IPS-NIHi11 (cell line): ENCODE data around the gene LEP.
A peak's percentile ranks its signal among the peaks of the same experiment; 100 is the strongest.

Experiments
- DNase-seq: peaks from one replicate; pipeline ENCODE4 v3.0.0; 2012; ENCODE audit warnings: mixed read lengths, low spot score

LEP gene

DNA sequence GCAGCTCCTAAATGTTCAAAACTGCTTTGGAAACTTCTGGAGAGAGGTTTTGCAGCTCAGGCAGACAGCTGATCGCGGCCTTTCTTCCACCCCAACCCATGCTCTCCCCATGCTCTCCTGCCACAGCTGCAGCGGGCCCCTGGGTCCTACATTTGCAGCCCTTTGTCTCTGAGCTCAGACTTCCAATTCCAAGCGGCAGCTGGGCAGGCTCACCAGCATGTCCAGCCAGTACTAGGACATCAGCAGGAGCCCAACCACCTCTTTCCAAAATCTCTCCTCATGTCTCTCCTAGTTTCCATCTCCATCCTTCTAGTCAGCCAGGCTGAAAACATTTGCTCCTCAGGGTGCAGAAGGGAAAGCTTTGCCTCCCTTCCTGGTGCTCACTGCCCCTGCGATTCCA, 6.0 kb downstream of the LEP start:
- no peak for DNase-seq

GRCh38 chr7:128247640-128248194, 6.6 kb downstream of the LEP start:
- no peak for DNase-seq

DNA sequence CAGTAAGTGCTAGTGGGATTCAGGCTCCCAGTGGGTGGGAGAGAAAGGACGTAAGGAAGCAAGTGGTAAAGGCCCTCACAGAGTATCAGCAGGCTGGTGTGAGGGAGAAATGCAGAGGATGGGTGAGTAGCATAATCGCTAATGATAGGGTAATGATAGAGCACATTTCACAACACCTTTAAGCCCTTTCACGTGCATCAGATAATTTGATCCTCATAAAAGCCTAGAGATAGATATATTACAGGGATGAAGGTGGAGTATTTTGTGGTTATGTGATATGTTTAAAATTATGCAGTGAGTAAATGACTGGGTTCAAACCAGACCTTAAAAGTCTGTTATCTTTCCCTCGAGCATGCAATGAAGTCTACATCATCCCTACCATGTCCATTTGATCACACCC, 10.3 kb downstream of the LEP start:
- no peak for DNase-seq

GRCh38 chr7:128253701-128254100, 12.6 kb downstream of the LEP start:
- DNase-seq, result no peak

DNA sequence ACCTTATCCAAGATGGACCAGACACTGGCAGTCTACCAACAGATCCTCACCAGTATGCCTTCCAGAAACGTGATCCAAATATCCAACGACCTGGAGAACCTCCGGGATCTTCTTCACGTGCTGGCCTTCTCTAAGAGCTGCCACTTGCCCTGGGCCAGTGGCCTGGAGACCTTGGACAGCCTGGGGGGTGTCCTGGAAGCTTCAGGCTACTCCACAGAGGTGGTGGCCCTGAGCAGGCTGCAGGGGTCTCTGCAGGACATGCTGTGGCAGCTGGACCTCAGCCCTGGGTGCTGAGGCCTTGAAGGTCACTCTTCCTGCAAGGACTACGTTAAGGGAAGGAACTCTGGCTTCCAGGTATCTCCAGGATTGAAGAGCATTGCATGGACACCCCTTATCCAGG, 13.4 kb downstream of the LEP start:
- no peak for DNase-seq

GRCh38 chr7:128255271-128255670, 14.2 kb downstream of the LEP start:
- no peak for DNase-seq

DNA sequence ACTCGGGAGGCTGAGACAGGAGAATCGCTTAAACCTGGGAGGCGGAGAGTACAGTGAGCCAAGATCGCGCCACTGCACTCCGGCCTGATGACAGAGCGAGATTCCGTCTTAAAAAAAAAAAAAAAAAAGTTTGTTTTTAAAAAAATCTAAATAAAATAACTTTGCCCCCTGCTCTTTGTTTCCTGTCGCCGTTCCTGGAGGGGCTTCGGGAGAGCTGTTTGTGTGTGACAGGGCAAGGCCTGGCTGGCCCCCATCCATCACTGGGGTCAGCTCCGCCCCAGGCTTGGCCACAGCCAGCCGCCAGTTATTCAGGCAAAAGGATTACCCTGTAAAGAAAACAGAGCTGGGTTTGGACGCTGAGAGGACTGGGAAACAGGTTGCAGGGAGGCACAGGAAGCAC, 16.4 kb downstream of the LEP start:
- no peak for DNase-seq

DNA sequence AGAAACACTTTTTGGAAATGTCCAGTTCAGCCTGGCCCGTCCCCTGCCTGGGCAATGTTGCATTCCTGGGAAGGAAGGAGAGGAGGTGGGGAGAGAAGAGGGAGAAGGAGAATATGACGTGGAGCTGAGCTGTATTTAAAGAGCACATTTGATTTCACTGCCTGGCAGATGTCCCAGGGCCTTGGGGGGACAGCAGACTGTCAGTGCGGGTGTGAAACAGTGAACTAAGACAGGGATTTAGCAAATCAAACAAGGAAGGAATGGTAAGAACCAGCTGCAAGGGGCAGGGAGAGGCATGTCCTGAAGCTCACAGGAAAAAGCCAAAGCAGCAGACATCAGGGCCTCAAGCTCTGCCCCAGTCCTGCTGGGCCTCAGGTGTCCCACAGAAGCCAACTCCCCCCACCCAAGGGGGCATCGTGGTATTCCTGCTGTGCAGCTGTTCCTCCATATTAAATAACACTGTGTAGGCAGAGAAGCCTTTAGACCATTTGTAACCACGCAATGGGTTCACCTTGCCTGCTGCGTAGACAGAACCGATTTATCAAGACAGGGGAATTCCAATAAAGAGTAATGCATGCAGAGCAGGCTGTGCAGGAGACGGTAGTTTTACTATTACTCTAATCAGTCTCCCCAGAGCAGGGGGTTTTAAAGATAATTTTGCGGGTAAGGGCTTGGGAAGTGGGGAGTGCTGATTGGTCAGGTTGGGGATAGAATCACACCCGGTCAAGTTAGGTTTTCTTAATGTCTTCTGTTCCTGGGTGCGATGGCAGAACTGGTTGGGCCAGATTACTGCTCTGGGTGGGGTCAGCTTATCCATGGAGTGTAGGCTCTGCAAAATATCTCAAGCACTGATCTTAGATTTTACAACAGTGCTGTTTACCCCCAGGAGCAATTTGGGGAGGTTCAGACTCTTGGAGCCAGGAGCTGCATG, 18.3 kb downstream of the LEP start:
- DNase-seq, result no peak

GRCh38 chr7:128260069-128260795, 19.2 kb downstream of the LEP start:
- no peak for DNase-seq

DNA sequence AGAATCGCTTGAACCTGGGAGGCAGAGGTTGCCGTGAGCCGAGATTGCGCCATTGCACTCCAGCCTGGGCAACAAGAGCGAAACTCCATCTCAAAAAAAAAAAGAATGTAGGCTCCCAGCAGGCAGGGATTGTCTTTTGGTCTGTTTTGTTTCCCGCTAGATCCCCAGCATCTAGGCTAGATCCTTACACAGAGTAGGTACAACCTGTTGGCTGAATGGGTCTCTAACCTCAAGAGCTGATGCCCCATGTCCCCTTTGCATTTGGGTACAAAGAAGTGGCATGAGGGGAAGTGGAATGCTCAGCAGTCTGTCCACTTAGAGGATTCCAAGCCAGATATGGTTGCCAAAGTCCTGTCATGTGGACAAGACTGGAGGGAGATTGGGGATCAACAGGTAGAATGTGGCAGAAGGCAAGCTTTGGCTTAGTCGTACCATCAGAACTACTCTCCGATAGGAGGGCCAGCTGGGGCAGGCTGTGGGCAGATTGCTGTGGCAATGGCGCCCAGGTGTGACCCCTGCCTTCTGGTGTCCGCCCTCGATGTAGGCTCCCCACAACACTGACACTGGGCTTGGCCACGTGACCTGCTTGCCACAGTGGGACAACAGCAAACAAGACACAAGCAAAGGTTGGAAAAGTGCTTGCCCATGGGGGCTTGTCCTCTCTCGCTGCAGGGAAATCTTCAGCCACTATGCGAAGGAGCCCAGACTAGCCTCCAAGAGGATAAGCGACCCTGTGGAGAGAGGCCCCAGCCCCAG, 21.4 kb downstream of the LEP start:
- DNase-seq, result no peak

- peak; percentile 64 for DNase-seq
Measured at GRCh38 chr7:128263420-128263819, 22.3 kb downstream of the LEP start.

DNA sequence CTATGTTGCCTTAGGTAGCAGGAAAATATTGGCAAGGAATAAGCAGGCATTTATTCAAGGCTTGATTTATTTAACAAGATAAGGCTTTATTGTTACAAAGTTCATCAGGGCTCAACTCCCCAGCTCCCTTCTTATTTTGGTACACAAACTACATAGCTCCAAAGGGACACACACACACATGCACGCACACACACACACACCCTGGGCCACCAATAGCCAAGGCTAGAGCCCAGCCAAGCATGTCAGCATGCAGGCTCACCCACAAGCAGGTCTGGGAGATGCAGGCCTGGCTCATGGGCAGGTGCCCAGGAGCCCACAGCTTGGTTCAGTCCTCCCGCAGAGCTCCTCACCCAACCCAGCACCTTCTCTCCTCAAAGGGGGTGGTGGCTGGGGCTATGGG, 23.4 kb downstream of the LEP start:
- no peak for DNase-seq

GRCh38 chr7:128265156-128265905, 24.3 kb downstream of the LEP start:
- no peak for DNase-seq

- no peak for DNase-seq
Measured at GRCh38 chr7:128265906-128266300, 24.8 kb downstream of the LEP start.

DNA sequence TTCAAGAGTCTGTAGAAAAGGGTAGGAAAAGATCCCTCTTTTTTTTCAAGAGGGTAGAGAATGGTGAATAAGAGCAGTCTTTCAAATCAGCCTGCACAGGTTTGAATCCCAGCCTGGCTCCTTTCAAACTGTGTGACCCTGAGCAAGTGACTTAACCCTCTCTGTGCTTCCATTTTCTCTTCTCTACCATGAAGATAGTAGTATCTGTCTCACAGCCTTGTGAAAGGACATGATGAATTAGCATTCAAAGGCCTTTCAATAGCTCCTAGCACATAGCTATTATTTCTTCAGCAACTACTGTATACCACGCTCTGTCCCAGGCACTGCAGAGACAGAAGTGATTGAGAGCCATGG, 25.4 kb downstream of the LEP start:
- DNase-seq, result no peak

GRCh38 chr7:128266883-128267594, 26.0 kb downstream of the LEP start:
- peak; percentile 67 for DNase-seq

GRCh38 chr7:128267595-128267924, 26.5 kb downstream of the LEP start:
- DNase-seq, result no peak

GRCh38 chr7:128268233-128268632, 27.2 kb downstream of the LEP start:
- DNase-seq, result no peak

DNA sequence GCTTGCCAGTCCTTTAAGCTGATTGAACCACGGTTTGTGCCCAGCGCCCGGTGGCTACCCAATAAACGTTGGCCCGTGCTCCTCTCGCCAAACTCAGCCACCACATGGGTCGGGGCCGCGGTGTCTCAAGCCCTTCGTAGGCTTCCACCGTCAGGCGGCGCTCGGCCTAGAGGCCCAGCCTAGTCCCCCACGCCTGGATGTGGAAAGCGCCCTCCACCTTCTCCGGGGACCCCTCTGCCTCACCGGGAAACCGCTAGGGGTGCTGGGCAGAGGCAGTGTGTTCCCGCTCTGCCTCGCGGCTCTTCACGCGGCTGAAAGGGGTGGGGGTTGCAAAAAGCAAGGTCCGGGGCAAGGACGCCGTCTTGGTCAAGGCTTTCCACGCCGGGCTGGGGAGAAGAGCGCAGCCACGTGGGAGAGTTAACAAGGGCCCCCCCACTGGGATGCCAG, 29.8 kb downstream of the LEP start:
- DNase-seq, result no peak

- DNase-seq, result no peak
Measured at GRCh38 chr7:128271471-128271941, 30.4 kb downstream of the LEP start.

DNA sequence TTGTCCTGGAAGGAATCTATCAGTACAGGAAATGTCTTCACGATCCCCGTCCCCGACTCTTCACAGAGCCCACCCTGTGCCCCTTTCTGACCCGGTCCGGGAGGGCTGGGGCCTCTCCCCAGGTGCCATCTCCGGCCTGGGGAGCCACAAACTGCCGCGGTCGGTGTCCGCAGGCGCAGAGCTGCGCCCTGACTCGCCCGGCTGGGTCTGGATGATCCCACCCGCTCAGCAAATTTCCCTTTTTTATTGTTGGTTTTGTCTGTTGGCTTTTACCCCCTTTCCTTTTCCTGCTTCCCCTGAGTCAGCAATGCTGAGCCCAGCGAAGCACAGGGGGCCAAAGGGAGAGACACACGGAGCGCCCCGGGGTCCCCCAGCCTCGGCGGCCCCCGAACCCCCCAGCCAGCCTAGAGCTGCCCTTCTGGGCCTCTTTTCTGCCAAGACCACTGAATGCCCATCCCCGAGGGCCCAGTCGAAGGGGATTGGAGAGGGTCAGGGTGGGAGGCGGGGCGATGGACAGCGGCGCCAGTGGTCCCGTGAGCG, 30.9 kb downstream of the LEP start:
- DNase-seq, result peak; percentile 49
